WTC11 (cell line): ENCODE results near the gene ARVCF.

ENCODE experiments used
- ELF4 ChIP-seq: sonication (generic); formaldehyde crosslinking; IDR thresholded peaks from 2 replicates; pipeline ENCODE4 v1.8.1; 2022; ENCODE audit warnings: low read depth, mild to moderate bottlenecking, moderate library complexity, missing genetic modification reagents
- JUN ChIP-seq: sonication (generic); formaldehyde crosslinking; IDR thresholded peaks from 2 replicates; pipeline ENCODE4 v1.8.0; 2023; ENCODE audit warnings: mild to moderate bottlenecking, missing genetic modification reagents
- NR2C2 ChIP-seq: sonication (generic); formaldehyde crosslinking; IDR thresholded peaks from 2 replicates; pipeline ENCODE4 v1.8.0; 2022; ENCODE audit warnings: mild to moderate bottlenecking, missing genetic modification reagents
- NR3C1 ChIP-seq: sonication (generic); formaldehyde crosslinking; conservative IDR thresholded peaks from 2 replicates; pipeline ENCODE4 v1.8.1; 2023; ENCODE audit warnings: low read depth, mild to moderate bottlenecking, missing genetic modification reagents
- SP1 ChIP-seq: sonication (generic); formaldehyde crosslinking; conservative IDR thresholded peaks from 2 replicates; pipeline ENCODE4 v1.8.1; 2022; ENCODE audit warnings: missing genetic modification reagents
- TF ChIP-seq, protein P1 (sequence below): fragments of 200-600 bp; IDR thresholded peaks from 2 replicates; pipeline ENCODE4 v1.8.0; 2022; ENCODE audit warnings: antibody characterized with exemption
- TF ChIP-seq, protein P2 (sequence below): sonication (generic); formaldehyde crosslinking; IDR thresholded peaks from 2 replicates; pipeline ENCODE4 v1.8.1; 2022; ENCODE audit warnings: low read depth, missing genetic modification reagents, borderline replicate concordance
- TF ChIP-seq, protein P3 (sequence below): sonication (generic); formaldehyde crosslinking; IDR thresholded peaks from 2 replicates; pipeline ENCODE4 v1.8.0; 2022; ENCODE audit warnings: mild to moderate bottlenecking, missing genetic modification reagents
- TF ChIP-seq, protein P4 (sequence below): sonication (generic); formaldehyde crosslinking; IDR thresholded peaks from 2 replicates; pipeline ENCODE4 v1.8.0; 2022; ENCODE audit warnings: mild to moderate bottlenecking, missing genetic modification reagents
- TF ChIP-seq, protein P5 (sequence below): sonication (generic); formaldehyde crosslinking; IDR thresholded peaks from 2 replicates; pipeline ENCODE4 v1.8.1; 2023; ENCODE audit warnings: mild to moderate bottlenecking, missing genetic modification reagents, moderate library complexity
- TF ChIP-seq, protein P6 (sequence below): sonication (generic); formaldehyde crosslinking; IDR thresholded peaks from 2 replicates; pipeline ENCODE4 v1.8.0; 2022; ENCODE audit warnings: mild to moderate bottlenecking, missing genetic modification reagents

DNA sequence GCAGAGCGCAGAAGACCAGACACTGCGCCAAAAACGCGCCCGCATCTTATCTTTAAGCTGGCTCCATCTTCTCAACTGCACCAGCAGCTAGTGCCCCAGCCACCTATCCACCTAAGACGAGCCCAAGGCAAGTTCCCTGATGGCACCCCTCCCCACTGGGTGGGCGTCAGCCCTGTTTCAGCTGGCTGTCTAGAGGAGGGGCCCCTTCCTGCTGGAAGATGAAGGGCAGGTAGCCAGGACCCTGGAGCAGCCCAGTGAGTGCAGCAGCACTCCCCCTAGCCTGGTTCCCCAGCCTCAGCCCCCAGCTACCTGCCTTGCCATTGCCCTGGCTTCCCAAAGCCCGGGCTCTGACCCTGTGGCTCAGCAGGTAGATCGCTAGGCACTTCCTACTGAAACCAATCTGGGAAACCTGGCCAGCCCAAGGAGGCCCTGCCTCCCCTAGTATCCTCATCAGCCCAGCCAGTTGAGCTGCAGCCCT, 28.3 kb downstream of the ARVCF start:
- TF ChIP-seq JUN (CRISPR knock-in tag) (no peak), ELF4 (CRISPR knock-in tag) (no peak), NR2C2 (no peak), NR3C1 (CRISPR knock-in tag) (no peak), SP1 (CRISPR knock-in tag) (no peak)
- TF ChIP-seq, protein P1, sequence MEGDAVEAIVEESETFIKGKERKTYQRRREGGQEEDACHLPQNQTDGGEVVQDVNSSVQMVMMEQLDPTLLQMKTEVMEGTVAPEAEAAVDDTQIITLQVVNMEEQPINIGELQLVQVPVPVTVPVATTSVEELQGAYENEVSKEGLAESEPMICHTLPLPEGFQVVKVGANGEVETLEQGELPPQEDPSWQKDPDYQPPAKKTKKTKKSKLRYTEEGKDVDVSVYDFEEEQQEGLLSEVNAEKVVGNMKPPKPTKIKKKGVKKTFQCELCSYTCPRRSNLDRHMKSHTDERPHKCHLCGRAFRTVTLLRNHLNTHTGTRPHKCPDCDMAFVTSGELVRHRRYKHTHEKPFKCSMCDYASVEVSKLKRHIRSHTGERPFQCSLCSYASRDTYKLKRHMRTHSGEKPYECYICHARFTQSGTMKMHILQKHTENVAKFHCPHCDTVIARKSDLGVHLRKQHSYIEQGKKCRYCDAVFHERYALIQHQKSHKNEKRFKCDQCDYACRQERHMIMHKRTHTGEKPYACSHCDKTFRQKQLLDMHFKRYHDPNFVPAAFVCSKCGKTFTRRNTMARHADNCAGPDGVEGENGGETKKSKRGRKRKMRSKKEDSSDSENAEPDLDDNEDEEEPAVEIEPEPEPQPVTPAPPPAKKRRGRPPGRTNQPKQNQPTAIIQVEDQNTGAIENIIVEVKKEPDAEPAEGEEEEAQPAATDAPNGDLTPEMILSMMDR = no peak
- TF ChIP-seq, protein P2, sequence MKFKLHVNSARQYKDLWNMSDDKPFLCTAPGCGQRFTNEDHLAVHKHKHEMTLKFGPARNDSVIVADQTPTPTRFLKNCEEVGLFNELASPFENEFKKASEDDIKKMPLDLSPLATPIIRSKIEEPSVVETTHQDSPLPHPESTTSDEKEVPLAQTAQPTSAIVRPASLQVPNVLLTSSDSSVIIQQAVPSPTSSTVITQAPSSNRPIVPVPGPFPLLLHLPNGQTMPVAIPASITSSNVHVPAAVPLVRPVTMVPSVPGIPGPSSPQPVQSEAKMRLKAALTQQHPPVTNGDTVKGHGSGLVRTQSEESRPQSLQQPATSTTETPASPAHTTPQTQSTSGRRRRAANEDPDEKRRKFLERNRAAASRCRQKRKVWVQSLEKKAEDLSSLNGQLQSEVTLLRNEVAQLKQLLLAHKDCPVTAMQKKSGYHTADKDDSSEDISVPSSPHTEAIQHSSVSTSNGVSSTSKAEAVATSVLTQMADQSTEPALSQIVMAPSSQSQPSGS (CRISPR knock-in tag) = no peak
- TF ChIP-seq, protein P3, sequence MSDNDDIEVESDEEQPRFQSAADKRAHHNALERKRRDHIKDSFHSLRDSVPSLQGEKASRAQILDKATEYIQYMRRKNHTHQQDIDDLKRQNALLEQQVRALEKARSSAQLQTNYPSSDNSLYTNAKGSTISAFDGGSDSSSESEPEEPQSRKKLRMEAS (CRISPR knock-in tag) = no peak
- TF ChIP-seq, protein P4, sequence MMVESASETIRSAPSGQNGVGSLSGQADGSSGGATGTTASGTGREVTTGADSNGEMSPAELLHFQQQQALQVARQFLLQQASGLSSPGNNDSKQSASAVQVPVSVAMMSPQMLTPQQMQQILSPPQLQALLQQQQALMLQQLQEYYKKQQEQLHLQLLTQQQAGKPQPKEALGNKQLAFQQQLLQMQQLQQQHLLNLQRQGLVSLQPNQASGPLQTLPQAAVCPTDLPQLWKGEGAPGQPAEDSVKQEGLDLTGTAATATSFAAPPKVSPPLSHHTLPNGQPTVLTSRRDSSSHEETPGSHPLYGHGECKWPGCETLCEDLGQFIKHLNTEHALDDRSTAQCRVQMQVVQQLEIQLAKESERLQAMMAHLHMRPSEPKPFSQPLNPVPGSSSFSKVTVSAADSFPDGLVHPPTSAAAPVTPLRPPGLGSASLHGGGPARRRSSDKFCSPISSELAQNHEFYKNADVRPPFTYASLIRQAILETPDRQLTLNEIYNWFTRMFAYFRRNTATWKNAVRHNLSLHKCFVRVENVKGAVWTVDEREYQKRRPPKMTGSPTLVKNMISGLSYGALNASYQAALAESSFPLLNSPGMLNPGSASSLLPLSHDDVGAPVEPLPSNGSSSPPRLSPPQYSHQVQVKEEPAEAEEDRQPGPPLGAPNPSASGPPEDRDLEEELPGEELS (CRISPR knock-in tag) = no peak
- TF ChIP-seq, protein P5, sequence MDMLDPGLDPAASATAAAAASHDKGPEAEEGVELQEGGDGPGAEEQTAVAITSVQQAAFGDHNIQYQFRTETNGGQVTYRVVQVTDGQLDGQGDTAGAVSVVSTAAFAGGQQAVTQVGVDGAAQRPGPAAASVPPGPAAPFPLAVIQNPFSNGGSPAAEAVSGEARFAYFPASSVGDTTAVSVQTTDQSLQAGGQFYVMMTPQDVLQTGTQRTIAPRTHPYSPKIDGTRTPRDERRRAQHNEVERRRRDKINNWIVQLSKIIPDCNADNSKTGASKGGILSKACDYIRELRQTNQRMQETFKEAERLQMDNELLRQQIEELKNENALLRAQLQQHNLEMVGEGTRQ (CRISPR knock-in tag) = no peak
- TF ChIP-seq, protein P6, sequence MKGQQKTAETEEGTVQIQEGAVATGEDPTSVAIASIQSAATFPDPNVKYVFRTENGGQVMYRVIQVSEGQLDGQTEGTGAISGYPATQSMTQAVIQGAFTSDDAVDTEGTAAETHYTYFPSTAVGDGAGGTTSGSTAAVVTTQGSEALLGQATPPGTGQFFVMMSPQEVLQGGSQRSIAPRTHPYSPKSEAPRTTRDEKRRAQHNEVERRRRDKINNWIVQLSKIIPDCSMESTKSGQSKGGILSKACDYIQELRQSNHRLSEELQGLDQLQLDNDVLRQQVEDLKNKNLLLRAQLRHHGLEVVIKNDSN = no peak
